DND-41 (cell line): ENCODE data around the gene DPM3.

ENCODE experiments used
- EZH2 ChIP-seq: IDR thresholded peaks from 3 replicates; pipeline ENCODE4 v1.6.1; 2012; ENCODE audit warnings: borderline replicate concordance, low read depth, mild to moderate bottlenecking, moderate library complexity, low read length, inconsistent platforms; ENCODE audit not compliant: severe bottlenecking
- TF ChIP-seq, protein P1 (sequence below): IDR thresholded peaks from 2 replicates; pipeline ENCODE4 v1.5.1; 2012; ENCODE audit warnings: borderline replicate concordance, low read length, moderate library complexity, mild to moderate bottlenecking; ENCODE audit not compliant: poor library complexity, severe bottlenecking; ENCODE audit errors: extremely low read depth

DNA sequence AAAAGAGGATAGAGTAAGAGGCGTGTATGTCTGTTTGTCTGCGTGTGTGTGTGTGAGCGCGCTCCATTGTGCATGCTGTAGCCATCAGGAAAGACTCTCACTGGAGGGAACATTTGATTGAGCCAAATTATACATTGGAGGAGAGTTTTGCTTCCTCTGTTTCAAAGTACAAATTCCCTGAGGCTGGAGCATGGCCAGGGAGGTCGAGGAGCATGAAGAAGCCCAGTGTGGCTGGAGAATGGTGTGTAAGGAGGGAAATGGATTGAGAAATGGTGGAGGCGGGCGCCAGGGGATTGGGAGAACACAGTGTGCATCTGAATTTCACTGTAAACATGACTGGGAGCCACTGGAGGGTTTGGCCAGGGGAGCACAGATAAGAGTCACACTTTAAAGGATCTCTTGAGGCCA lies 34.7 kb downstream of the DPM3 start:
- TF ChIP-seq, protein P1, sequence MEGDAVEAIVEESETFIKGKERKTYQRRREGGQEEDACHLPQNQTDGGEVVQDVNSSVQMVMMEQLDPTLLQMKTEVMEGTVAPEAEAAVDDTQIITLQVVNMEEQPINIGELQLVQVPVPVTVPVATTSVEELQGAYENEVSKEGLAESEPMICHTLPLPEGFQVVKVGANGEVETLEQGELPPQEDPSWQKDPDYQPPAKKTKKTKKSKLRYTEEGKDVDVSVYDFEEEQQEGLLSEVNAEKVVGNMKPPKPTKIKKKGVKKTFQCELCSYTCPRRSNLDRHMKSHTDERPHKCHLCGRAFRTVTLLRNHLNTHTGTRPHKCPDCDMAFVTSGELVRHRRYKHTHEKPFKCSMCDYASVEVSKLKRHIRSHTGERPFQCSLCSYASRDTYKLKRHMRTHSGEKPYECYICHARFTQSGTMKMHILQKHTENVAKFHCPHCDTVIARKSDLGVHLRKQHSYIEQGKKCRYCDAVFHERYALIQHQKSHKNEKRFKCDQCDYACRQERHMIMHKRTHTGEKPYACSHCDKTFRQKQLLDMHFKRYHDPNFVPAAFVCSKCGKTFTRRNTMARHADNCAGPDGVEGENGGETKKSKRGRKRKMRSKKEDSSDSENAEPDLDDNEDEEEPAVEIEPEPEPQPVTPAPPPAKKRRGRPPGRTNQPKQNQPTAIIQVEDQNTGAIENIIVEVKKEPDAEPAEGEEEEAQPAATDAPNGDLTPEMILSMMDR: no peak
- no peak for TF ChIP-seq EZH2
